PFSK-1 (cell line): ENCODE data around the gene RANBP3.

Source experiments
- FOXP2 ChIP-seq: optimal IDR thresholded peaks from 2 replicates; pipeline ENCODE3; 2011; ENCODE audit warnings: borderline replicate concordance, control low read depth, inconsistent platforms; ENCODE audit not compliant: insufficient read depth; ENCODE audit errors: extremely low read length, extremely low read depth
- POLR2AphosphoS5 ChIP-seq: IDR thresholded peaks from 2 replicates; pipeline ENCODE4 v1.6.1; 2012; ENCODE audit warnings: low read depth, mild to moderate bottlenecking, control low read depth, low read length, moderate library complexity
- REST ChIP-seq, 2 experiments: IDR thresholded peaks; 2 replicates each; pipeline versions ENCODE4 v1.6.1 to v1.8.0; 2011 to 2012; ENCODE audit warnings: low read depth in 2 of 2, low read length in 2 of 2, control low read depth in 1 of 2, inconsistent platforms in 1 of 2, mild to moderate bottlenecking in 1 of 2, moderate library complexity in 1 of 2; ENCODE audit not compliant: insufficient read depth in 1 of 2
- SIN3A ChIP-seq: IDR thresholded peaks from 2 replicates; pipeline ENCODE4 v1.6.1; 2012; ENCODE audit warnings: mild to moderate bottlenecking, low read length, moderate library complexity, borderline replicate concordance; ENCODE audit not compliant: insufficient read depth
- TAF1 ChIP-seq: IDR thresholded peaks from 2 replicates; pipeline ENCODE4 v1.6.1; 2012; ENCODE audit warnings: low read length, control low read depth, borderline replicate concordance; ENCODE audit not compliant: insufficient read depth

Gene RANBP3

GRCh38 chr19:5932146-5932545 lies 45.8 kb downstream of the RANBP3 start:
- no peak for TF ChIP-seq REST (IDR thresholded peaks at IDR 0.05; ENCODE audit: insufficient read depth in 1 of 2, low read depth in 2 of 2, low read length in 2 of 2)
- TF ChIP-seq FOXP2, result no peak
- no peak for TF ChIP-seq SIN3A
- TF ChIP-seq TAF1, result no peak
- no peak for TF ChIP-seq POLR2AphosphoS5

- TF ChIP-seq POLR2AphosphoS5 (no peak), REST (IDR thresholded peaks at IDR 0.05; ENCODE audit: insufficient read depth in 1 of 2, low read depth in 2 of 2, low read length in 2 of 2) (no peak), FOXP2 (no peak), SIN3A (no peak), TAF1 (no peak)
Measured at GRCh38 chr19:5931251-5931650, 46.7 kb downstream of the RANBP3 start.

- TF ChIP-seq POLR2AphosphoS5, result no peak
- TF ChIP-seq FOXP2, result no peak
- no peak for TF ChIP-seq TAF1
- no peak for TF ChIP-seq REST (IDR thresholded peaks at IDR 0.05; ENCODE audit: insufficient read depth in 1 of 2, low read depth in 2 of 2, low read length in 2 of 2)
- TF ChIP-seq SIN3A, result no peak
Measured at GRCh38 chr19:5929625-5930024, 48.3 kb downstream of the RANBP3 start.

GRCh38 chr19:5929179-5929578 lies 48.8 kb downstream of the RANBP3 start:
- TF ChIP-seq REST (IDR thresholded peaks at IDR 0.05; ENCODE audit: insufficient read depth in 1 of 2, low read depth in 2 of 2, low read length in 2 of 2), result no peak
- TF ChIP-seq POLR2AphosphoS5, result no peak
- no peak for TF ChIP-seq TAF1
- no peak for TF ChIP-seq FOXP2
- no peak for TF ChIP-seq SIN3A

- TF ChIP-seq REST (IDR thresholded peaks at IDR 0.05; ENCODE audit: insufficient read depth in 1 of 2, low read depth in 2 of 2, low read length in 2 of 2) (no peak), SIN3A (no peak), TAF1 (no peak), FOXP2 (no peak), POLR2AphosphoS5 (no peak)
Measured at GRCh38 chr19:5927441-5927821, 50.5 kb downstream of the RANBP3 start.
